HepG2 (cell line): ENCODE measurements around the gene CEBPB. TPM values are rescaled to one million over a fixed set of nuclear protein-coding genes. Genes with fewer than 3 reads are reported as not detected.

Experiments used
- ATF2 ChIP-seq: sonication (generic); formaldehyde crosslinking; IDR thresholded peaks from 2 replicates; pipeline ENCODE4 v1.4.0; 2020; ENCODE audit warnings: missing genetic modification reagents
- E2F1 ChIP-seq: sonication (generic); formaldehyde crosslinking; IDR thresholded peaks from 2 replicates; pipeline ENCODE4 v1.5.0; 2020; ENCODE audit warnings: missing genetic modification reagents
- FOXK2 ChIP-seq: fragments of 450-650 bp; IDR thresholded peaks from 2 replicates; pipeline ENCODE4 v1.6.1; 2016
- GPBP1L1 ChIP-seq: sonication (generic); formaldehyde crosslinking; IDR thresholded peaks from 2 replicates; pipeline ENCODE4 v1.5.0; 2020; ENCODE audit warnings: mild to moderate bottlenecking, missing genetic modification reagents
- HDAC6 ChIP-seq: fragments of 200-600 bp; sonication (generic); IDR thresholded peaks from 2 replicates; pipeline ENCODE4 v1.7.0; 2017; ENCODE audit warnings: mild to moderate bottlenecking, antibody characterized with exemption, low read length, low read depth
- HNF4A ChIP-seq: sonication (generic); formaldehyde crosslinking; IDR thresholded peaks from 2 replicates; pipeline ENCODE4 v1.4.0; 2020; ENCODE audit warnings: missing genetic modification reagents
- HNRNPK ChIP-seq: fragments of 200-400 bp; formaldehyde crosslinking; IDR thresholded peaks from 2 replicates; pipeline ENCODE4 v1.6.1; 2018; ENCODE audit warnings: low read length, low read depth, moderate library complexity, mild to moderate bottlenecking; ENCODE audit not compliant: poor library complexity, severe bottlenecking
- KLF9 ChIP-seq: IDR thresholded peaks from 2 replicates; pipeline ENCODE4 v1.6.1; 2016; ENCODE audit warnings: low read depth
- MED13 ChIP-seq: sonication (generic); formaldehyde crosslinking; IDR thresholded peaks from 2 replicates; pipeline ENCODE4 v1.5.0; 2020; ENCODE audit warnings: missing genetic modification reagents
- MIER2 ChIP-seq: IDR thresholded peaks from 2 replicates; pipeline ENCODE4 v1.6.1; 2016; ENCODE audit warnings: missing biosample characterization, missing genetic modification reagents
- NAIF1 ChIP-seq: sonication (generic); formaldehyde crosslinking; IDR thresholded peaks from 2 replicates; pipeline ENCODE4 v1.5.0; 2020; ENCODE audit warnings: mild to moderate bottlenecking, missing genetic modification reagents, borderline replicate concordance
- NFKBIZ ChIP-seq: IDR thresholded peaks from 2 replicates; pipeline ENCODE4 v1.6.1; 2018; ENCODE audit warnings: missing genetic modification reagents, missing compliant biosample characterization
- NR2F6 ChIP-seq, 2 experiments: IDR thresholded peaks; 2 replicates each; pipeline ENCODE4 v1.6.1; 2016; ENCODE audit warnings: antibody characterized with exemption in 1 of 2, mild to moderate bottlenecking in 1 of 2
- PITX1 ChIP-seq: sonication (generic); formaldehyde crosslinking; IDR thresholded peaks from 2 replicates; pipeline ENCODE4 v1.5.1; 2020; ENCODE audit warnings: mild to moderate bottlenecking, missing genetic modification reagents
- PRDM4 ChIP-seq: sonication (generic); formaldehyde crosslinking; IDR thresholded peaks from 2 replicates; pipeline ENCODE4 v1.9.0; 2021; ENCODE audit warnings: missing genetic modification reagents, borderline replicate concordance
- RELA ChIP-seq: sonication (generic); formaldehyde crosslinking; IDR thresholded peaks from 2 replicates; pipeline ENCODE4 v1.4.0; 2020; ENCODE audit warnings: missing genetic modification reagents
- SP1 ChIP-seq, 2 experiments: fragments of 450-650 bp in 1 of 2; sonication (generic) in 1 of 2; formaldehyde crosslinking in 1 of 2; IDR thresholded peaks; 2 replicates each; pipeline versions ENCODE4 v1.4.0 to v1.6.1; 2016 to 2020; ENCODE audit warnings: missing genetic modification reagents in 1 of 2
- TCF12 ChIP-seq, 2 experiments: fragments of 450-650 bp in 1 of 2; sonication (generic) in 1 of 2; formaldehyde crosslinking in 1 of 2; IDR thresholded peaks; 2 replicates each; pipeline versions ENCODE4 v1.6.1 to v1.8.0; 2017 to 2022; ENCODE audit warnings: antibody characterized with exemption in 1 of 2, mild to moderate bottlenecking in 1 of 2, missing genetic modification reagents in 1 of 2, moderate library complexity in 1 of 2
- ZNF143 ChIP-seq: sonication (generic); formaldehyde crosslinking; IDR thresholded peaks from 2 replicates; pipeline ENCODE4 v1.4.0; 2020; ENCODE audit warnings: missing genetic modification reagents
- ZNF251 ChIP-seq: sonication (generic); formaldehyde crosslinking; IDR thresholded peaks from 2 replicates; pipeline ENCODE4 v1.9.0; 2021; ENCODE audit warnings: mild to moderate bottlenecking, missing genetic modification reagents
- ZNF605 ChIP-seq: sonication (generic); formaldehyde crosslinking; IDR thresholded peaks from 2 replicates; pipeline ENCODE4 v1.8.0; 2022; ENCODE audit warnings: mild to moderate bottlenecking, missing genetic modification reagents
- ZSCAN12 ChIP-seq: sonication (generic); formaldehyde crosslinking; IDR thresholded peaks from 2 replicates; pipeline ENCODE4 v1.9.0; 2021; ENCODE audit warnings: mild to moderate bottlenecking, missing genetic modification reagents
- ZSCAN9 ChIP-seq: IDR thresholded peaks from 2 replicates; pipeline ENCODE4 v1.6.1; 2016; ENCODE audit warnings: borderline replicate concordance
- polyA plus RNA-seq, 8 experiments: library from polyadenylated mRNA; depleted of rRNA in 3 of 8; stranded (reverse) in 7 of 8; unstranded in 1 of 8; fragments of >200 nt; fragmentation: Illumina TruSeq in 4 of 8; extraction: Trizol in 4 of 8; gene quantifications; 2 replicates each; pipeline versions ENCODE4 v1.2.1 to v1.2.3, GENCODE V29; 2011 to 2016; ENCODE audit warnings: low read depth in 4 of 8, missing spikeins in 1 of 8, mixed read lengths in 1 of 8; ENCODE audit not compliant: insufficient read depth in 1 of 8
- total RNA-seq, 5 experiments: library from RNA; depleted of rRNA; stranded (reverse); fragments of >200 nt; fragmentation: Illumina TruSeq; extraction: Trizol; gene quantifications; 2 replicates each; pipeline ENCODE4 v1.2.3, GENCODE V29; 2016; ENCODE audit warnings: low read depth in 1 of 5

Gene CEBPB
- total and polyA plus RNA-seq, 2 of the 13 experiments (the other 11 are each of a cell fraction or from before 2014, with no cell fraction given), result 18.5 to 28.2 TPM

DNA sequence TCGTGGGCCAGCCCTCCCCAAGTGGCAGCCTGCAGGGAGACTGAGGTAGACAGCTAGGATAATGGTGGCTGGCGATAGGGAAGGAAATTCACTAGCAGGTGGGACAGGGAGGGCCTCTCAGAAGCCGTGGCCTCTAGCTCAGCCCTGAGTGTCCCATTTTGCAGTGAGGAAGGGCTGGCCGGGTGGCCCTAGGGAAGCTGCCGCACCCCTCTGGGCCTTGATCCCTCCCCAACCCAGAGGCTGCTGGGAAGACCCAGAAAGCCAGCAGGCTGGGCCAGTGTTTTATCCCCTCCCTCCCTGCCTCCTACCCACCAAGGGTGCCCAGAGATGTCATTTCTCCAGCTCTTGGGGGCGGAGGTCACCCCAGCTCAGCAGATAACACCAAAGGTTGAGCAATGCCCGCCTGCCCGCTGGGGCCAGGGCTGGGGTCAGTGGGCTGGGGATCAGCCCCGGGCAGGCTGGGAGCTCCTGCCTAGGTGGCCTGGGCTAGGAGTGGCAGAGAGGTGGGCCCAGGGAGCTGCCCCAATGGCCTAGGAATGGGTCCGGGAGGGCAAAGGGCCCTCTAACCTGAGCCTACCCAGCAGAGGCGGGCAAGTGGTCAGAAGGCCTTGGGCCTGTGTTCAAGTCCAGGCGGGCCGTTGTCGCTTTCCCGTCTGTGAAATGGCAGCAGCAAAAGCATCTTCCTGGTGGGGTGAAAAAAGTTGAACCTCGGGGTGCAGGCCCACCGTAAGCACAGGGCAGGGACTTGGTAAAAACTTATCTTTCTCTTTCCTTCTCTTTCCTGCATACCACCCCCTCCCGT lies 1.6 kb upstream of the CEBPB start (continued):
- TF ChIP-seq HDAC6 (no peak), ZNF605 (CRISPR knock-in tag) (peak; percentile 10; the same call in 1 of the 2 replicates), PITX1 (CRISPR knock-in tag) (peak; percentile 98), KLF9 (CRISPR knock-in tag) (peak; percentile 82; the same call in 1 of the 2 replicates), E2F1 (CRISPR knock-in tag) (0 out of 2 replicates have a peak, but pooled peaks have one; percentile 40), ZSCAN9 (CRISPR knock-in tag) (peak; percentile 97), GPBP1L1 (CRISPR knock-in tag) (no peak), NAIF1 (peak; percentile 8; the same call in 1 of the 2 replicates), NFKBIZ (peak; percentile 85; the same call in 1 of the 2 replicates), NR2F6 (IDR thresholded peaks at IDR 0.05) (peak; percentile 98), NR2F6 (CRISPR knock-in tag; IDR thresholded peaks at IDR 0.05) (peak; percentile 100), PRDM4 (CRISPR knock-in tag) (0 out of 2 replicates have a peak, but pooled peaks have one; percentile 14), SP1 (IDR thresholded peaks at IDR 0.05) (no peak), SP1 (CRISPR knock-in tag; IDR thresholded peaks at IDR 0.05) (no peak; the same call in 1 of the 2 replicates), MIER2 (CRISPR knock-in tag) (peak; percentile 49; the same call in 1 of the 2 replicates), HNRNPK (no peak), ZNF143 (peak; percentile 87), ZNF251 (CRISPR knock-in tag) (no peak; the same call in 1 of the 2 replicates), HNF4A (CRISPR knock-in tag) (peak; percentile 98), MED13 (CRISPR knock-in tag) (peak; percentile 92), ZSCAN12 (CRISPR knock-in tag) (0 out of 2 replicates have a peak, but pooled peaks have one; percentile 33), TCF12 (IDR thresholded peaks at IDR 0.05) (no peak), TCF12 (CRISPR knock-in tag; IDR thresholded peaks at IDR 0.05) (peak; percentile 96), RELA (CRISPR knock-in tag) (peak; percentile 49; the same call in 1 of the 2 replicates), ATF2 (peak; percentile 96), FOXK2 (no peak)
